NCI-H2196 treated with DMSO at 0.1 percent for 48 hours (cell line): ENCODE measurements around the gene ABCB8.
A peak's percentile ranks its signal among the peaks of the same experiment; 100 is the strongest.
"Not testable (repeated sequence)": the region's sequence is repeated elsewhere in the genome, so short reads cannot be mapped to it uniquely, and the experiment has no call there.

Source experiments
- DNase-seq: peaks from one replicate; lab custom pipeline; 2025; ENCODE audit not compliant: unreplicated experiment; lab: John Stamatoyannopoulos, UW

ABCB8 gene

DNA sequence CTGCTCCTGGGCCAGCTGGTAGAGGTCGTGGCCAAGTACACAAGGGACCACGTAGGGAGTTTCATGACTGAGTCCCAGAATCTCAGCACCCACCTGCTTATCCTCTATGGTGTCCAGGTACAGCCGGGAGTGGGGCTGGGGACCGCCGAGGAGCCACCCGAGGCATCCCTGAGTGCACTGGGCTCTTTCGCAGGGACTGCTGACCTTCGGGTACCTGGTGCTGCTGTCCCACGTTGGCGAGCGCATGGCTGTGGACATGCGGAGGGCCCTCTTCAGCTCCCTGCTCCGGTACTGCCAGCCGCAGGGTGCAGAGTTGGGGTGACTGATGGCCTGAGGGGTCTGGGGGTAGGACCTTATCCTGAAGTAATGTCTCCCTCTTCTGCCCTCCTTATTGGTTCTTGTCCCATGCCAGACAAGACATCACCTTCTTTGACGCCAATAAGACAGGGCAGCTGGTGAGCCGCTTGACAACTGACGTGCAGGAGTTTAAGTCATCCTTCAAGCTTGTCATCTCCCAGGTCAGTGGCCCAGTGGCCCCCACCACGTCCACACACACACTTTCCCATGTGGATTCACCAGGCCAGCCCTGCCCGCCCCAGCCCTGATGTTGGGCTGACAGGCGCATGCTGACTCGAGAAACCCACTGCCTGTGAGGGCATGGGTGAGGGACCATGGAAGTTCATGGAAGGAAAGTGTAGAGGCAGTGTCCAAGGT lies 6.2 kb downstream of the ABCB8 start:
- DNase-seq, result no peak

DNA sequence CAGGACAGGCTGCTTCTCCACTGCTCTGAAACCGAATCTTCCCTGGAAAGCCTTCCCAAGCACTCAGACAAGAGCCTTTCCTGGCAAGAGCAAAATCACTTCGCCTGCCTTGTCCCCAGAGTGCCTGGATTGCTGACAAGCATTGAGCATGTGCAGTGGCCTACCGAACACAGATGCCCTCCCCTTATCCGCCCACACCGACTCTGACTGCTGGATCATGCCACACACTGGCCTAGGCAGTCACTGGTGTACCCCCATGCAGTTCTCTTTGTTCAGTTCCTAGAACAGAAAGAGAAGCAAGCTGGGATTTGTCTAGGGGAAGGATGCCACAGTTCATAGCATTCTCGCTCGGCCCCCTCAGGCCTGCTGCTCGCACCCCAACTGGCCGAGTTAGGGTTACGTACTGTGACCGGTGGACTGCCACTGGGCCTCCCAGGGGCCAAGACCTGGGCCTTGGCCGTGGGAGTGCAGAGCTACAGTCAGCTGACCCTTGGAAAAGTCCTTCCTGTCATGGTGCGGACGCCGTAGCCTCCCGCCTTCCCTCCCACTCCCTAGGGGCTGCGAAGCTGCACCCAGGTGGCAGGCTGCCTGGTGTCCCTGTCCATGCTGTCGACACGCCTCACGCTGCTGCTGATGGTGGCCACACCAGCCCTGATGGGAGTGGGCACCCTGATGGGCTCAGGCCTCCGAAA lies 6.9 kb downstream of the ABCB8 start:
- DNase-seq, result no peak

DNA sequence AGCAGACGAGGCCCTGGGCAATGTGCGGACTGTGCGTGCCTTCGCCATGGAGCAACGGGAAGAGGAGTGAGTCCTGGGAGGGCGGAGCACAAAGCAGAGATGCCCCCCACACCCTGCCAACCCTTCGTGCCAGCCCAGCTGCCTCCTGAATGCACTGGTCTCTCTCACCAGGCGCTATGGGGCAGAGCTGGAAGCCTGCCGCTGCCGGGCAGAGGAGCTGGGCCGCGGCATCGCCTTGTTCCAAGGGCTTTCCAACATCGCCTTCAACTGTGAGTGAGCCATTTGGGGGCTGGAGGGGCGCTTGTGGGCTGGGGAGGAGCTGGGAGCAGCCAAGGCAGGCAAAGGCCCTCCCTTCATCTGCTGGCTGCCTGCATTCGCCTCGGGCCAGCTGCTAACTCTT lies 7.7 kb downstream of the ABCB8 start:
- no peak for DNase-seq

DNA sequence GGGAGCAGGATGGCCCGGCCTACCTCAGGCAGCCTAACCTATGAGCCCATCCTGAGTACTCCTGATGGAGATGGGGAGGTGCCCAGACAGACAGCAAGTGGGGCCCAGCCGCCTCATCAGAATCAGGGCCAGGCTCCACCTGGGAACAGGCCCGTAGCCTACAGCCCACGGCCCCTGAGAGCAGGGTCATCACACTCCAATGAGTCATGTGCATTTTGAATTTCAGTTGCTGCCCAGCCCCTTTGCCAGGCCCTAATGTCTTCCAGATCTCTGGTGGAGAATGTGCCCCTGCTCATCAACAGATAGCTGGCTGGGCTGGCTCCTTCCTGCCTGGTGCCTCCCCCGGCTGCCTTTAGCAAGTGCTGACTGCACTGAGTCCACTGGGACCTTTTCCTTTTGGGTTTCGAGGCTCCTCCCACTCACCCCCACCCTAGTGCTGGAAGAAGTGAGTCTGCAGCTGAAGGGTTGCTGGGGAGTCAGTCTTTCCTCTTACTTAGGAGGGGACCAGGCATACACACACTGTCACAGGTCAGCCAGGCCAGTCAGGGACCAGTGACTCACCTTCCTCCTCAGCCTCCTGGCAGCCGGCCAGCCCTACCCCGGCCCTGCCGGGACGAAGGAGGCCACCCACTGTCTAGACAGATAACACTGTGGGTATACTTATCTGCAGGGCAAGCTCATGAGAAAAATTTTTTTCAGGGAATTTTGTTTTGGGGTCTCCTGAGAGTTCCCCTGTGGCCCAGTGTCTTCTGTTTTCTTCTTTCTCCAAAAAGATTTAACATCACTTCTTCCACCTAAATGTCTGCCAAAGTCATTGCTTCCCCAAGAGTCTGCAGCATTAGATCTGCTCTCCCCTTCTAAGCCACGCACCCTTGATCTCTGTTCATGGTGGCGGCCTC lies 10.9 kb downstream of the ABCB8 start:
- DNase-seq, result peak; percentile 15

DNA sequence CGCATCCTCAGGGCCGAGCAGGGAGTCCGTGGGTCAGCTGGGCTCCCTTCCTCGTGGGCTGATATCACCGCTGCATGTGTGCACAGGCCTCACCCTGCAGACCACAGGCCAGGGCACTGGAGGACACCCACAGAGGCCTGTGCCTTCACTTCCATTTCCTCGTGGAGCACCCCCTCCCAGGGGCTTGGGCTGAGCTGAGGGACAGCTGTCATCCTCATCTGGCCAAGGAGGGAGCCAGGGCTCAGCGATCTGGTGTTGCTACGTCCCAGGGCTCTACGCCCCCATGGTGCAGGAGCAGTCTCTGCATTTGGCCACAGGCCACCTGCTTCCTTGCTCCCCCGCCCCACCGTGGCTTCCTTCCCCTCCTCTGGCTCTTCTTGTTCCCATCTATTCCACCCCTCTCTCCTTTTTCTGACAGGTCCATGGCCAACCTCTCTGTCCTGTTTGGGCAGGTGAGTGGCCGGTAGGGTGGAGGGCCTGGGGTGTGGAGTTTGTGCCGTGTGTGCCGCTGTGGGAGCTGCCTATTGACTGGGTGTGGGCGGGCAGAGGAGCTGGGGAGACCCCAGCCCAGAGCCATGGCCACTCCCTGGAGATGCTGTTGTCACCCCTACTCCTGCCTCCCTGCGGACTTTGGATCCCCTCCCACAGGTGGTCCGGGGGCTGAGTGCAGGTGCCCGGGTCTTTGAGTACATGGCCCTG lies 11.7 kb downstream of the ABCB8 start:
- no peak for DNase-seq

DNA sequence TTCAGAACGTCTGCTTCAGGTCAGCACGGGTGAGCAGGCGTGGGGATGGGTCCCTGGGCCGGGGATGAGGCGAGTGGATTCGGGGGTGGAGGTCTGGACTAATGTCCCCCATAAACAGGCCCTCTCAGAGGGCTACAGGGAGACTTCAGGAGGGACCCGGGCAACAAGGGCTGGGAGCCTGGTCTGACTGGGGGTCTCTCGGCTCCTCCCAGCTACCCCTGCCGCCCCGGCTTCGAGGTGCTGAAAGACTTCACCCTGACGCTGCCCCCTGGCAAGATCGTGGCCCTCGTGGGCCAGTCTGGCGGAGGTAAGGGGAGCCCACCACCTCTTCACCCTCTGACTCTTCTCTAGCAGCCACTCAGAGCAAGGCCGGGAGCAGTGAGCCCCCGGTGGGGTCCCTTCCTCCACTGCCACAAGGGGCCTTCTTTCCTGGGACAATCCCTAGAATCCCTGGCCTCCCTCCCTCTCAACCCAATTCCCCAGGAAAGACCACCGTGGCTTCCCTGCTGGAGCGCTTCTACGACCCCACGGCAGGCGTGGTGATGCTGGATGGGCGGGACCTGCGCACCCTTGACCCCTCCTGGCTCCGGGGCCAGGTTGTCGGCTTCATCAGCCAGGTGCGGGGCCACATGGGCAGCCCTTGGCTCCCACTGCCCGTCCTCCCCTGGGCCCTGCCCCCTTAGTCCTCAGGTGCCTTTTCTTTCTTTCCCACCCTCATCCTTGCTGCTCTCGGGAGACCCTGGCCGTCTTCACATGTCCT lies 12.5 kb downstream of the ABCB8 start:
- DNase-seq, result no peak

DNA sequence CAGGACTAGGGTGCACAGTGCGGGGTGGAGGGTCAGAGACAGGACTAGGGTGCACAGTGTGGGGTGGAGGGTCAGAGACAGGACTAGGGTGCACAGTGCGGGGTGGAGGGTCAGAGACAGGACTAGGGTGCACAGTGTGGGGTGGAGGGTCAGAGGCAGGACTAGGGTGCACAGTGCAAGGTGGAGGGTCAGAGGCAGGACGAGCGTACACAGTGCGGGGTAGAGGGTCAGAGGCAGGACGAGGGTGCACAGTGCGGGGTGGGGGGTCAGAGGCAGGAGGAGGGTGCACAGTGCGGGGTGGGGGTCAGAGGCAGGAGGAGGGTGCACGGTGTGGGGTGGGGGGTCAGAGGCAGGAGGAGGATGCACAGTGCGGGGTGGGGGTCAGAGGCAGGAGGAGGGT lies 15.2 kb downstream of the ABCB8 start:
- DNase-seq, result not testable (repeated sequence)

DNA sequence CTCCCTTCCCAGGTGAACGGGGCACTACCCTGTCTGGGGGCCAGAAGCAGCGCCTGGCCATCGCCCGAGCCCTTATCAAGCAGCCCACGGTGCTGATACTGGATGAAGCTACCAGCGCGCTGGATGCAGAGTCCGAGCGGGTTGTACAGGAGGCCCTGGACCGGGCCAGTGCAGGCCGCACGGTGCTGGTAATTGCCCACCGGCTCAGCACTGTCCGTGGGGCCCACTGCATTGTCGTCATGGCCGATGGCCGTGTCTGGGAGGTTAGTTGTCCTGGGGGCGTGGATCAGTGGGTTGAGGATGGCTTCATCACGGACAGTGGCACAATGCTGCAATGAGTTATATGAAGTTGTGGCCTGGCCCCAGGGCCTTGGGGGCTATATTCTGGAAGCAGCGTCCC lies 15.7 kb downstream of the ABCB8 start:
- no peak for DNase-seq

DNA sequence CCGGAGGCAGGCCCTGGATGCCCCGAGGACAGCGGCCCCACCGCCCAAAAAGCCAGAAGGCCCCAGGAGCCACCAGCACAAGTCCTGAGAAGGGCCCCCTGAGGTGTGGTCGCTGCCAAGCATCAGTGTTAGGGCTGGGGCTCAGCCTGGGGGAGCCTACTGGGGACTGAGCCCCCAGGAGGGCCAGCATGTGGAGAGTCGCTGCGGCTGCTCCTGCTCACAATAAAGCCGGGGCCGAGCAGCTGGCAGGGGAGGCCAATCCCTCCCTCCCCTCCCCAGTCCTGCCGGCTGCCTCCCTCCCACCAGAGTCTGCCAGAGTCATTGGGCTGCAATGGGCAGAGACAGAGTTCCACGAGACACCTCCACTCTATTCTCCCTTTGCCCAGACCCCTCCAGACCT lies 17.0 kb downstream of the ABCB8 start:
- no peak for DNase-seq

DNA sequence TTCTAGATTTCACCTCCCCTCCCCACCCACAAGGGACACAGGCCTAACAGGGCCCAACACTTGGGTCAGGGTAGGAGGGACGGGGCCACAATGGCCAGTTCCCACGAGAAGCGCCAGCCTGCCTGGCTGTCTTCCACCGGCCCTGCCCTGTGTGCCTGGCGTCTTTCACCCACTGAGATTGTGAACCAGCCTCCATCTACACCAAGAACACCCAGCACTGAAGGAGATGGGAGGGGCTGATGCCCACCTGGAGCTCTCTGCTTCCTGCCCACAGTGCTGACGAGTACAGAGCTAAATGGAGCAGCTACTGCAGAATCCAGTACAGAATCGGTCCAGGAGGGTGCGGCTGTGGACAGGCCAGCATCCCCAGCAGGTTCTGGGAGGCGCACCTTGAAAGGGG lies 17.7 kb downstream of the ABCB8 start:
- DNase-seq, result no peak

DNA sequence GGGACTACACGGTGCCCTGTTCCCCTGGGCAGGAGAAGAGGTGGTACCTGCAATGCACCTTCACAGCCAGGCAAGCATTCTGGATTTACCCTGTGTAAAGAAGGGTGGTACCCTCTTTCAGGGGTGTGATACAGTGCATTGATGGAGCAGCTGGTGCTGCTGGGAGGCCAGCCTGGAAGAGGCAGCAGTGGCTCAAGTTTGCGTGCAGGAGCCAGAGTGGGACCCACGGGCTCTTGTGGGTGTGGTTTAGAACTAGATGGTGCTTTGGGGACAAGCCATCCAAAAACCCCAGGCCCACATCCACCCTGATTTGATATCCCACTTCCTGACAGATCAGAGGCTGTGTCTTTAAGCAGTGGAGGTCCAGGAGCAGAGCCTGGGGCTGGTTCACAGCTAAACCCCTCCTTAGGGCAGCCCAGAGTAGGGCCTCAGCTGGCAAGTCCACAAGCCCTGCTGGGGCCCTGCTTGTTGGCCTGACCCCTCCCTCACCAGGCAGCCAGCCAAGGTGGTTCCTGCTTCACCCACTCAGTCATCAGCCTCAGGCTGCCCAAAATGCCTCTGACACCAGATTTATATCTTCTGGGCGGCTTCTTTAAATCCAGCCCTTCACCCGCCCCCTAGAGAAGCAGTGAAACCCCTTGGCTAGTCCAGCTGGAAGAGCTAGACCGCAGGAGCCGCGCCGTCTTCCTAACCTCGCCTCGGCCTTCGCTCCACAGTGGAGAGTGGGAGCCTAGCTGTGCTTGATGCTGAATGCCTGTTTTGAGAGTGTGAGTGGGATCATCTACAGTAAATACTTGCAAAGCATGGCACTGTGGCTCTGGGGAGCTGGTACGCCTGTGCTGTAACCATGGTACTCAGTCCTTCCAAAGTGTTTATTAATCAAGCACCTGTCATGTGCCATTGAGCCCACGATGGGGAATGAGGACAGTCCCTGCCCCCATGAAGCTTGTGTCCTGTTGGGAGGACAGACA lies 18.6 kb downstream of the ABCB8 start:
- DNase-seq, result no peak

DNA sequence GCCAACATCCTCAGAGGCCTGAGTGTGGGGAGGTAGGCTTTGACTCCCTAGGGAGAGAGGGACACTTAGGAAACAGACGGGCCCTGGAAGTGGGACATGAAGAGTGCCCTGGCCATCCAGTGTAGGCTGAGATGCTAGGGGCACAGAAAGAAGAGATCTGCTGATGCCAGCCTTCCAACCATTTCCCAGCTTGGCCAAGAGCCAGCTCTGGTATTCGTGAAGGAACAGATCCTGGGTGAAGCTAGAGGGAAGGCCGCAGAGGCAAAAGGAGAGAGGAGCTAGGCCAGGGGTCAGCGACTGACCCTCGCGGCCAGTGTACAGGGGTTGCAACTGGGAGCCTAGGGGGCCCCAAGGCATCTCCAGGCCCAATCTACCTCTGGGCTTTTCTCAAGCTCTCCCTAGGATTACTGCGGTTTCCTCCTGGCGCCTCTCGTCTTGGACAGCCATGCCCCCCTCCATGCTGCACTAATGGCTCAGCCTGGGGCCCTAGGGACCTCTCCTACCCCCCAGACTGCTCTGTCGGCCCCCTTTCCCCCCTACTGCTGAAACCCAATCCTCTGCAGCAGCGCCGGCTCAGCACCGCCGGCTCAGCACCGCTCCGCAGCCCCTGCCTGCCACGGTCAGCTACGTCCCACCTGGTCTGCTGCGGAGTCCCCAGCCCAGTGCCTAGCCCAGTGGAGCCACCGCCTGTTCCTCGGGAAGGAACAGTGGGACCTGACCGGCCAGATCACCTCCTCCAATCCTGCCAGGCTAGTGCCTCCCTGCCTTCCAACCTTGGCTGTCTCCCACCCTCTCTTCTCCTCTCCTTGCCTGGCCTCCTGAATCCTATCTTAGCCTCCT lies 19.9 kb downstream of the ABCB8 start, which contains the start of gene ASIC3:
ASIC3 (plus strand) TSS at position 556 of the 840 bp plus-strand sequence. CDS start 355 bp downstream, outside the sequence.
- no peak for DNase-seq

DNA sequence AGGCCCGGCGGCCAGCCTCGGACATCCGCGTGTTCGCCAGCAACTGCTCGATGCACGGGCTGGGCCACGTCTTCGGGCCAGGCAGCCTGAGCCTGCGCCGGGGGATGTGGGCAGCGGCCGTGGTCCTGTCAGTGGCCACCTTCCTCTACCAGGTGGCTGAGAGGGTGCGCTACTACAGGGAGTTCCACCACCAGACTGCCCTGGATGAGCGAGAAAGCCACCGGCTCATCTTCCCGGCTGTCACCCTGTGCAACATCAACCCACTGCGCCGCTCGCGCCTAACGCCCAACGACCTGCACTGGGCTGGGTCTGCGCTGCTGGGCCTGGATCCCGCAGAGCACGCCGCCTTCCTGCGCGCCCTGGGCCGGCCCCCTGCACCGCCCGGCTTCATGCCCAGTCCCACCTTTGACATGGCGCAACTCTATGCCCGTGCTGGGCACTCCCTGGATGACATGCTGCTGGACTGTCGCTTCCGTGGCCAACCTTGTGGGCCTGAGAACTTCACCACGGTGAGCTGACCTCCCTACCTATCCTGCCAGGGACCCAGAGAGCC lies 20.7 kb downstream of the ABCB8 start:
- no peak for DNase-seq

DNA sequence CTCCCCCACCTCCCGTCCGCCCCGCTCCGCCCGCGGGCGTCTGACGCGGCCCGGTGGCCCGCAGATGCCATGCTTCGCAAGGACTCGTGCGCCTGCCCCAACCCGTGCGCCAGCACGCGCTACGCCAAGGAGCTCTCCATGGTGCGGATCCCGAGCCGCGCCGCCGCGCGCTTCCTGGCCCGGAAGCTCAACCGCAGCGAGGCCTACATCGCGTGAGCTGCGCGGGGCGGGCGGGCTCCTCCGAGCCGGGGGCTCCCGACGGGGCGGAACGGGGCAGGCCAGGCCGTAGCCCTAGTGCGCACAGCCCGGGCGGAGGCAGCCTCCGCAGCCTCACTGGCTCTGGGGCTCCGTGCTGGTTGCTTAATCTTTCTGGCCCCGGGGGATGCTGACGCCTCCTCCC lies 22.9 kb downstream of the ABCB8 start:
- no peak for DNase-seq

DNA sequence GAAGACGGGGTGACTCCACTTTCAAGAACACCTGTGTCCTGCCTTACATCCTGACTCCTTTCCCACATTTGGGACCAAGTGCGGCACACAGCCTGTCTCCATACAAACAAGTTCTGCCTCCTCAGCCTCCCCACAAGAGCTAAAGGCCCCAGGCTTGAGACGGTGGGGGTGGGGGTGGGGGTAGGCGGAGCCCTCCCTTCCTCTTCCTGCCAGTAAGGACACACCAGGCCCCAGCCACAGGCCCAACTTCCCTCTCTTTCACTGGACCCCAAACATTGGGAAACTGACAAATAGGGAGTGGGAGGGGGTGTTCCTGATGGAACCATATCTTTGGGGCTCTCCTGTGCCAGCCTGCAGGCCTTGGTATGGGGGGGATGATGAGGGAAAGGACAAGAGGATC lies 24.8 kb downstream of the ABCB8 start:
- DNase-seq, result no peak

DNA sequence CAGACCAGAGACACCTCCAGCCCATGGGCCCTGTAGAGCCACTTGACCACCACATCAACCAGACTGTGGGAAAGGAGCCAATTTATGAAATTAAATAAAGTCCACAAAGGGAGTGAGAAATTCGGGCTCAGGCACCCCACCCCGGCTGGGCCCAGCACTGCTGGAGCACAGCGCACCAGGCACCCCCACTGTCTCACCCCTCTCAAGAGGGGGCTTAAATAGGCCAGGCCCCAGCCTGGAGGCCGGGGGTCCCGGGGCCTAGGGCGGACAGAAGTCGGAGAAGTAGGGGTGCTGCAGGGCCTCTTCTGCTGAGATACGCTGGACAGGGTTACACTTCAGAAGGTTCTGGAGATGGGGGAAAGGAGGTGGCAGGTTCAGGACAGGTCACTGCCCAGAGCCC lies 25.5 kb downstream of the ABCB8 start:
- DNase-seq, result no peak

DNA sequence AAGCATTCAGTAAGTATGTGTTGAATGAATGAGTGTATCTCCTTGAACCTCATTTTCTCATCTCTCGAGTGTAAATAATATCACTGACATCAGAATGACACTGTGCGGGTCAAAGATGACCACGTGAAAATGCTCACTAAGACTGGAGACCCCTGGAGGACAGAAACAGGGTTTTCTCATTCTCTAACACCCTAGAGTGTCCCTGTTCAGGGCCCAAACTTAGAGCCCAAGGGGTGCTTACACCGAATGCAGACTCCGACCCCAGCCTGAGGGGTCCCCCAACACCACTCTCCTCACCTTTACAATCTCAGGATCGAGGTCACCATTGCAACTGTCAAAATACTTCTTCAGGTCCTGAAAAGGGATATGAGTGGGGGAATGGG lies 28.0 kb downstream of the ABCB8 start:
- DNase-seq, result no peak
